ENCODE measurements around the gene GSDME.
"Not testable (repeated sequence)": the region's sequence is repeated elsewhere in the genome, so short reads cannot be mapped to it uniquely, and the experiment has no call there.

Gene GSDME

GRCh38 chr7:24740871-24741270 lies 16.4 kb downstream of the GSDME start:
- DNase-seq = no peak

DNA sequence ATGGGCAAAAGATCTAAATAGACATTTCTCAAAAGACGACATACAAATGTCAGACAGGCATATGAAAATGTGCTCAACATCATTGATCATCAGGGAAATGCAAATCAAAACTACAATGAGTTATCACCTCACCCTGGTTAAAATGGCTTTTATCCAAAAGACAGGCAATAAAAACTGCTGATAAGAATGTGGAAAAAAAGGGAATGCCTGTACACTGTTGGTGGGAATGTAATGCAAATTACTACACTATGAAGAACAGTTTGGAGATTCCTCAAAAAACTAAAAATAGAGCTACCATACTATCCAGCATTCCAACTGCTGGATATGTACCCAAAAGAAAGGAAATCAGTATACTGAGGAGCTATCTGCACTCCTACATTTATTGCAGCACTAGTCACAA lies 18.0 kb downstream of the GSDME start:
- DNase-seq = no peak

DNA sequence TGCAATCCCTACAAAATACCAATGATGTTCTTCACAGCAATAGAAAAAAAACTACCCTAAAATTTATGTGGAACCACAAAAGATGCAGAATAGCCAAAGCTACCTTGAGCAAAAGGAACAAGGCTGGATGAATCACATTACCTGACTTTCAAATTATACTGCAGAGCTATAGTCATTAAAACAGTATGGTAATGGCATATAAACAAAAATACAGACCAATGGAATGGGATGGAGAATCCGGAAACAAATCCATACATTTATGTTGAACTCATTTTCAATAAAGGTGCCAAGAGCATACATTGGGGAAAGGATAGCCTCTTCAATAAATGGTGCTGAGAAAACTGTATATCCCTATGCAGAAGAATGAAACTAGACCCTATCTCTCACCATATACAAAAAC lies 18.7 kb downstream of the GSDME start:
- DNase-seq = no peak

GRCh38 chr7:24737281-24737680 lies 20.0 kb downstream of the GSDME start:
- no peak for DNase-seq

DNA sequence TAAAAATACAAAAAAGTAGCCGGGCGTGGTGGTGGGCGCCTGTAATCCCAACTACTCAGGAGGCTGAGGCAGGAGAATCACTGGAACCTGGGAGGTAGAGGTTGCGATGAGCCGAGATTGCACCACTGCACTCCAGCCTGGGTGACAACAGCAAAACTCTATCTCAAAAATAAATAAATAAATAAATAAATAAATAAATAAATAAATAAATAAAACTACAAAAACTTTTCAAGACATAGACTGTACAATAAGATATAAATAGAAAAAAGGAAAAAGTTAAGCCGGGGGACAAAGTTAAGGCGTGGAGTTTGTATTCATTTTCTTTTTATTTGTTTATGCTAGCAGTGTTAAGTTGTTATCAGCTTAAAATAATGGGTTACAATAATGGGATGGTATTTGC lies 21.7 kb downstream of the GSDME start:
- not testable (repeated sequence) for DNase-seq

DNA sequence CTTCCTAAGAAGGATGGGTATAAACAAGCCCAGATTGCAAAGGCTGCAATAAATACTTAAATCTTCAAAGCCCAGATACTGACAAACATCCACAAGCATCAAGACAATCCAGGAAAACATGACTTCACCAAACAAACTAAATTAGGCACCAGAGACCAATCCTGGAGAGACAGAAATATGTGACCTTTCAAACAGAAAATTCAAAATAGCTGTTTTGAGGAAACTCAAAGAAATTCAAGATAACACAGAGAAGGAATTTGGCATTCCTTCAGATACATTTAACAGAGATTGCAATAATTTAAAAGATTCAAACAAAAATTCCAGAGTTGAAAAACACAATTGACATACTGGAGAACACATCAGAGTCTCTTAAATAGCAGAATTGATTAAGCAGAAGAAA lies 23.0 kb downstream of the GSDME start:
- DNase-seq = no peak

DNA sequence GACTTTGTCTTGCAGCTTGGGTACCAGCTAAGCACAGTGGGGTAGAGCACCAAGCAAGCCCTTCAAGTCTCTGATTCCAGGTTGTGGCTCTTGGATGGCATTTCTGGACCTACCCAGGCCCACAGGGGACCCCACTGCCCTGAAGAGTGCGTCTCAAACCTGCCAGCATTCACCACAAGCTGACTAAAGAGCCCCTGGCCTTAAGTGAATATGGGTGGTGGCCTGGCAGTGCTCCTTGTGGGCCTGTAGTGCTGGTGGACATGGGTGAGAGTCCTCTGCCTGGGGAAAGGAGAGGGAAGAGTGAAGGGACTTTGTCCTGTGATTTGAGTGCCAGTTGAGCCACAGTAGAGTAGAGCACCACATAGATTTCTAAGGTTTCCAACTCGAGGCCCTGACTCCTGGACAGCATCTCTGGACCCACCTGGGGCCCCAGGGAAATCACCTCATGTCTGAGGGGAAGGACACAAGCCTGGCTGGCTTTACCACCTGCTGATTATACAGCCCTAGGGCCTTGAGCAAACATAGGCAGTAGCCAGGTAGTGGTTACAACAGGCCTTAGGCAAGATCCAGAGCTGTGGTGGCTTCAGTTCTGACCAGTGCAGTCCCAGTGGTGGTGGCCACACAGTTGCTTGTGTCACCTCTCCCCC lies 23.7 kb downstream of the GSDME start:
- no peak for DNase-seq

DNA sequence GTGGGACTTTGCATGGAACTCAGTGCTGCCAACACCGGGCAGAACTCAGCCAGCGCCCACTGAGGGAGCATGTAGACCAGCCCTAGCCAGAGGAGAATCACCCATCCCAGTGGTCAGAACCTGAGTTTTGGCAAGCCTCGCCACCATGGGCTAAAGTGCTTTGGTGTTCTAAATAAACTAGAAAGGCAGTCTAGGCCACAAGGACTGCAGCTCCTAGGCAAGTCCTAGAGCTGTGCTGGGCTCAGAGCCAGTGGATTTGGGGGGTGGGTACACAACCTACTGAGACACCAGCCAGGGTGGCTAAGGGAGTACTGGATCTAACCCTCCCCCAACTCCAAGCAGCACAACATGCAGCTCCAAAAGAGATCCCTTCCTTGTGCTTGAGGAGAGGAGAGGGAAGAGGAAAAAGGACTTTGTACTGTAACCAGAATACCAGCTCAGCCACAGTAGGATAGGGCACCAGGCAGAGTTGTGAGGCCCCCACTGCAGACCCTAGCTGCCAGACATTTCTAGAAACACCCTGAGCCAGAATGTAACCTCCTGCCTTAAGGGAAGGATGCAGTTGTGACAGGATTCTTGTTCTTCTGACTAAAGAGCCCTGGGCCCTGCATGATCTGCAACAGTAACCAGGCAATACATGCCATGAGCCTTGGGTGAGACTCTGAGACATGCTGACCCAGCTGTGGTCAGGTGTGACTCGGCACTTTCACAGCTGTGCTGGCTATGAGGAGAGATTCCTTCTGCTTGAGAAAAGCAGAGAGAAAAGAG lies 24.4 kb downstream of the GSDME start:
- DNase-seq = no peak

DNA sequence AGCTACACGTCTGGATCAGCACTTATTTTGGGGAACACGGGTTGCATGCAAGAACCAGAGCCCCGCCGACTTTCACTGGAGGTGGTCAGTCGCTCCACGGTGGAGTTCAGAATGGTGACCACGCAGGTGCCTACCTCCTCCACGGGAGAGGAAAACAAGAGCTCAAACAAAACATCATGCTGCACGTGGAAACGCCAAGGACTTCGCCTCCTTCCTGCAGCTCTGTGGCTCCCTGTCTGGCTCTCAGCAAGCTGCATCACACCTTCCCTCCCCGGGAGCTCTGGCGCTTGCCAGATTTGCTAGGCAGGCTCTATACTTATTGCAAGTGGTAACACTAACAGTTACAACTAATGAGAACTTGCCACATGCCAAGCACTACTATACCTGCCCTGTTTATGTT lies 26.0 kb downstream of the GSDME start:
- no peak for DNase-seq

DNA sequence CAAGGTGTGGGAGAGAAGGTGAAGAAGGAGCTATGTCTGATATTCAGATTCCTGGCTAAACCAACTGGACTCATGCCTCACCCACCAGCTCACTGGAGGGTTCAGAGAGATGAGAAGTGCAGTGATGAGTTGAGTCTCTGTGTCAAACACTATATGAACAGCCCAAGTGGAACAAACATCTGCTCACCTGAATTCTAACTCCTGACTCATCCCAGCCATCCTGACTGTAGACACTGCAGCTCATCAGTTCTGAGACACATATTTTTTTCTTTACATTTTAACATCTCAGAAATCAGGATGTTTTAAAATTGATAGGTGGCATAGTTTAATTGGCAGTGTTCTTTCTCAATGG lies 27.3 kb downstream of the GSDME start:
- no peak for DNase-seq

- no peak for DNase-seq
These were observed 27.8 kb downstream of the GSDME start for GRCh38 chr7:24729365-24730017.

DNA sequence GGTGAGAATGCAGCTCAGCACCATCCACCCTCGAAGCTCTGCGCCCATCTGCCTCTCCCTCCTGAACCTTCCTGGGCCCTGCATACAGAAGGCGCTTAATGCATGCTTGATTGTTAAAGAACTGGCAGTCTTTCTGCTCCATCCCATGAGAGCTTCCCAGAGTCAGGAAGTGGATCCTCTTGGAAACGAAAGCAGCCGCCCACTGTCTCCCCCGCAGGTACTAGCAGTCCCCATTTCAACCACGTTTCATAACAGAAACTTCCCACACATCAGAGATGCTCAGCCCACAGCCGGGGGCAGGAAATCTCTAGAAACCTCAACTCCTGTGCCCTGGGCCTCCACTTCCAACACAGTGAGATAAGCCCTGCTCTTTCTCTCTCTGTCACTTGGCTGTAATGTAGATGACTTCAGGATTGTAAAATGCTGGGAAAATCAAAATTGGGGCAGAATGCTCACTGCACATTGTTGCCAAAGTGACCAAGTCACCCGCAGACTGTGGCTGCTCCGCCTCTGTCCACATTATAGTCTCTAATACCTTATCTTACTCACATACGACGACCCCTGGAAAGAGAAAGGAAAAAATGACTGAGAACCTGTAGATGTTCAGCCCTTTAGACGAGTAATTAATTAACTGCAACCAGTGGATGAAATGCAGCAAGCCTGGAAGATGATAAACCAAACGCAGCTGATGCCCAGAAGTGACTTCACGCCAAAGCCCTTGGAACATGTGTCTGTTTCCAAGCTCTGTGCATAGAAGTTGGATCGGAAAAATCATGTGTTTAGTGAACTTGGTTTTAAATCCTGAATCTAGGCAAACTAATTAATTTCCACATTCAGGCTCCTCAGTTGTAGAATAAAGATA lies 28.5 kb downstream of the GSDME start:
- peak; percentile 10 for DNase-seq

- DNase-seq = no peak
These were observed 29.2 kb downstream of the GSDME start for GRCh38 chr7:24728121-24728500.

GRCh38 chr7:24727154-24728120 lies 29.8 kb downstream of the GSDME start:
- no peak for DNase-seq

GRCh38 chr7:24725554-24726241 lies 31.6 kb downstream of the GSDME start:
- DNase-seq = no peak

GRCh38 chr7:24724451-24725190 lies 32.6 kb downstream of the GSDME start:
- no peak for DNase-seq

DNA sequence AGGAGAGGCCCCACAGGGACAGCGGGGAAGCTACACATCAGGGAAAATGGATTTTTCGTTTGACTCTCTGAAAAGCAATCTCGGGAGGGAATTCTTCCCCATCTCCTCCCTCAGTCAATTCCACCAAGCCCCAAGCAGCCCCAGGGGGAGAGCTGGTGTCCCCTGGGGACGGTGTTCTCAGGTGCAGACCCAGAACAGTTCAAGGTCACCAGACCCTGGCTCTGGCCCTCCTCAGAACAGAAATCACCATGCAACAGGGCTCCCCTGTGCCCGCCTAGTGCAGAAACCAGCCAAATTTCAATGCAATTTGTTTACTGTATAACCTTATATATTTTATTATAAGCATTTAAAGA lies 34.1 kb downstream of the GSDME start:
- no peak for DNase-seq

GRCh38 chr7:24722386-24723177 lies 34.7 kb downstream of the GSDME start:
- no peak for DNase-seq

GRCh38 chr7:24721481-24722001 lies 35.7 kb downstream of the GSDME start:
- no peak for DNase-seq

DNA sequence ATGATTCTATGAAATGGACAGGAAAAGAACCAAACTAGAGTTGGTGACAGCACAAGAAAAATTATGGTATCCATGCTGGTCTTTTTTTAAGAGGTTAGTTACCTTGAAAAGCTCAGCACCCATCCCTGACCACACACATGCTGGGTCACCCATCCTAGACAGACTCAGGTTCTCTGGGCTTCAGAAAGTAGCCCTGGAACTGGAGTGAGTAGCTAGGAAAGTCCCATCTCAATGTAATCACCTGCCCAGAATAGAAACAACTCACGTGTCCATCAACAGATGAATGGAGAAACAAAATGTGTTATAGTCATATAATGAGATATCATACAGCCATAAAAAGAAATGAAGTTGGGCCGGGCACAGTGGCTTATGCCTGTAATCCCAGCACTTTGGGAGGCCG lies 37.0 kb downstream of the GSDME start:
- no peak for DNase-seq
